Loucy (cell line): ENCODE measurements around the gene TEN1.
"Not testable (repeated sequence)": the region's sequence is repeated elsewhere in the genome, so short reads cannot be mapped to it uniquely, and the experiment has no call there.

Experiments used
- H2AFZ ChIP-seq: fragments of 200-600 bp; sonication (generic); 2 replicates; pipeline ENCODE4 v1.6.0; 2016; ENCODE audit warnings: antibody characterized with exemption, mild to moderate bottlenecking, low read length, moderate library complexity
- H3F3A ChIP-seq: fragments of 200-600 bp; 2 replicates; pipeline ENCODE4 v1.6.0; 2016; ENCODE audit warnings: antibody characterized with exemption, low read depth, mild to moderate bottlenecking
- H3K27me3 ChIP-seq: fragments of 200-600 bp; sonication (generic); 2 replicates; pipeline ENCODE4 v1.6.1; 2014; ENCODE audit warnings: low read length, mild to moderate bottlenecking; ENCODE audit not compliant: insufficient read depth, poor library complexity, severe bottlenecking
- H3K36me3 ChIP-seq: fragments of 200-600 bp; sonication (generic); 2 replicates; pipeline ENCODE4 v1.6.1; 2016; ENCODE audit warnings: low read length; ENCODE audit not compliant: insufficient read depth
- H3K4me1 ChIP-seq: fragments of 200-600 bp; sonication (generic); 2 replicates; pipeline ENCODE4 v1.5.1; 2014; ENCODE audit warnings: low read length, mild to moderate bottlenecking; ENCODE audit not compliant: insufficient read depth, poor library complexity, severe bottlenecking
- H3K4me2 ChIP-seq: fragments of 200-600 bp; sonication (generic); 2 replicates; pipeline ENCODE4 v1.6.0; 2014; ENCODE audit warnings: antibody characterized with exemption, low read length, low read depth, mild to moderate bottlenecking; ENCODE audit not compliant: poor library complexity, severe bottlenecking
- H3K4me3 ChIP-seq: fragments of 200-600 bp; sonication (generic); 2 replicates; pipeline ENCODE4 v1.5.1; 2014; ENCODE audit warnings: low read length, mild to moderate bottlenecking, mixed read lengths; ENCODE audit not compliant: poor library complexity, severe bottlenecking
- H3K79me2 ChIP-seq: fragments of 200-600 bp; sonication (generic); 2 replicates; pipeline ENCODE4 v1.6.1; 2014; ENCODE audit warnings: low read length; ENCODE audit not compliant: insufficient read depth
- H3K9ac ChIP-seq: fragments of 200-600 bp; sonication (generic); 2 replicates; pipeline ENCODE4 v1.6.0; 2014; ENCODE audit warnings: mild to moderate bottlenecking, low read depth, low read length, moderate library complexity; ENCODE audit not compliant: poor library complexity, severe bottlenecking
- H3K9me2 ChIP-seq: fragments of 200-600 bp; sonication (generic); replicated peaks from 2 replicates; pipeline ENCODE4 v1.6.1; 2016; ENCODE audit warnings: low read depth, low read length, mixed read lengths
- H3K9me3 ChIP-seq: fragments of 200-600 bp; sonication (generic); 2 replicates; pipeline ENCODE4 v1.6.1; 2014; ENCODE audit warnings: mild to moderate bottlenecking, antibody characterized with exemption, low read length, low read depth; ENCODE audit not compliant: insufficient read depth
- H4K20me1 ChIP-seq: fragments of 200-600 bp; sonication (generic); 2 replicates; pipeline ENCODE4 v1.6.0; 2014; ENCODE audit warnings: antibody characterized with exemption, low read length, mild to moderate bottlenecking; ENCODE audit not compliant: insufficient read depth, poor library complexity, severe bottlenecking
- CTCF ChIP-seq: fragments of 200-600 bp; sonication (generic); conservative IDR thresholded peaks from 2 replicates; pipeline ENCODE4 v1.5.1; 2014; ENCODE audit warnings: mild to moderate bottlenecking, antibody characterized with exemption, low read length
- EZH2phosphoT487 ChIP-seq: fragments of 200-600 bp; IDR thresholded peaks from 2 replicates; pipeline ENCODE4 v1.6.1; 2018; ENCODE audit warnings: antibody characterized with exemption, mild to moderate bottlenecking, moderate library complexity, borderline replicate concordance

The TEN1 gene

DNA sequence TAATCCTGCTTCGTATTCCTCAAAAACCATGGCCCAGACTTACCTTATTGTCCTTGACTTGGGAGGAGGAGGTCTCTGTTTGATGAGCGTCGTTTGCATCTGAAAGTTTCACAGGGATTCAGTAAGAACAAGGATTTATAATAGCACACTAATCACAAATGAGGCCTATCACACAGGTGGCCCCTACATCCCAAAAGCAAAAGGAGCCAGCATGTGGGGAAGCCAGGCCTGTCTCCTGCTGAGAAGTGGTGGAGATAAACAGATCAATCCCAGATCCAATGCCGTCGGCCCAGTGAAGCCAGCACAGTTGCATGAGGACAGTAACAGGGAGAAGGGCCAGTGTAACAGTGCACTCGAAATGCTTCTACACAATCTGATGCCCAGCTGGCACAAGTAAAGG, 61.3 kb downstream of the TEN1 start:
- H4K20me1 ChIP-seq = no peaks in the 10 kb centered on the region
- no peaks in the 10 kb centered on the region for H3K9me2 ChIP-seq
- no peak overlapping the region for H3K4me2 ChIP-seq
- no peak for TF ChIP-seq EZH2phosphoT487
- no peak for TF ChIP-seq CTCF
- H3K4me3 ChIP-seq = no peak overlapping the region
- H3K9ac ChIP-seq = no peak overlapping the region
- no peaks in the 10 kb centered on the region for H3K9me3 ChIP-seq
- H2AFZ ChIP-seq = no peak overlapping the region
- H3K79me2 ChIP-seq = no peaks in the 10 kb centered on the region
- peaks cover 73% of the 10 kb centered on the region; the same call in 1 of the 2 replicates for H3K36me3 ChIP-seq
- H3K4me1 ChIP-seq = peaks cover 9% of the 10 kb centered on the region
- H3K27me3 ChIP-seq = no peaks in the 10 kb centered on the region
- H3F3A ChIP-seq = no peaks in the 10 kb centered on the region

GRCh38 chr17:76042868-76043267, 63.8 kb downstream of the TEN1 start:
- not testable (repeated sequence) for H3K27me3 ChIP-seq, H3K4me1 ChIP-seq, H3K79me2 ChIP-seq, H3K9me2 ChIP-seq, H3F3A ChIP-seq, H3K9me3 ChIP-seq, H3K4me2 ChIP-seq, H3K9ac ChIP-seq, H3K4me3 ChIP-seq, H4K20me1 ChIP-seq, H2AFZ ChIP-seq
- peaks cover 94% of the 10 kb centered on the region; the same call in 1 of the 2 replicates for H3K36me3 ChIP-seq

GRCh38 chr17:76044475-76045007, 65.5 kb downstream of the TEN1 start:
- H2AFZ ChIP-seq, H3K4me3 ChIP-seq, H3F3A ChIP-seq, H3K9me3 ChIP-seq, H3K4me2 ChIP-seq, H3K79me2 ChIP-seq, H3K9ac ChIP-seq, H3K4me1 ChIP-seq, H3K9me2 ChIP-seq, H4K20me1 ChIP-seq, H3K27me3 ChIP-seq: not testable (repeated sequence)
- H3K36me3 ChIP-seq = peaks cover 94% of the 10 kb centered on the region; the same call in 1 of the 2 replicates

GRCh38 chr17:76046064-76046463, 67.0 kb downstream of the TEN1 start:
- H3K9ac ChIP-seq = no peak overlapping the region
- H3K36me3 ChIP-seq = peaks cover 95% of the 10 kb centered on the region; the same call in 1 of the 2 replicates
- H3K4me3 ChIP-seq = no peak overlapping the region
- no peaks in the 10 kb centered on the region for H3K9me3 ChIP-seq
- H3K4me1 ChIP-seq = no peaks in the 10 kb centered on the region
- H3K4me2 ChIP-seq = no peak overlapping the region
- H3K27me3 ChIP-seq = no peaks in the 10 kb centered on the region
- 0 out of 2 replicates have a peak, but pooled peaks cover 5% of the 10 kb centered on the region for H3K79me2 ChIP-seq
- no peak overlapping the region for H2AFZ ChIP-seq
- H3F3A ChIP-seq = no peaks in the 10 kb centered on the region
- H4K20me1 ChIP-seq = no peaks in the 10 kb centered on the region
- TF ChIP-seq CTCF = no peak
- TF ChIP-seq EZH2phosphoT487 = no peak
- H3K9me2 ChIP-seq = no peaks in the 10 kb centered on the region
